Measurements from ENCODE around the gene ETV6.
A peak's percentile ranks its signal among the peaks of the same experiment; 100 is the strongest.

Gene ETV6

DNA sequence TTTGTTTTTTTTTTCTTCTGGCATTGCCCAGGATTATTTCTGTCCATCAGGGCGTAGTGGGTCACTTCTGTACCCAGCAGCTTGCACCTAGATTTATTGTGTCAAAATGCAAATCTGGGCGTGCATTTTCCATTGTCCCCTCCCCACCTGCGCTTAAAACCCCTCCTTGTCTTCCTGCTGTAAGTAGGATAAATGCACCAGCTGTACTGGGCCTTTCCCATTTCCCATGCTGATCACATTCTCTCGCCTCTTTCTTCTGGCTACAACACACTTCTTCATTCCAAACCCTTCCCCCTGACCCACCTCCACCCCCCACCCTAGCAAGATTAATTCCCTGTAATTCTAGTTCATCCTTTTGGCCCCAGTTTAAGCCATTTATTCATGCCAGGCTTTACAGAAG lies 128.0 kb downstream of the ETV6 start:
- no peak overlapping the region for H3K4me3 ChIP-seq (replicated peaks in 1 of 2; ENCODE audit: low read depth in 2 of 2, low read length in 2 of 2)
- no peak for DNase-seq (ENCODE audit: low read depth in 2 of 2)
- TF ChIP-seq, protein P1, sequence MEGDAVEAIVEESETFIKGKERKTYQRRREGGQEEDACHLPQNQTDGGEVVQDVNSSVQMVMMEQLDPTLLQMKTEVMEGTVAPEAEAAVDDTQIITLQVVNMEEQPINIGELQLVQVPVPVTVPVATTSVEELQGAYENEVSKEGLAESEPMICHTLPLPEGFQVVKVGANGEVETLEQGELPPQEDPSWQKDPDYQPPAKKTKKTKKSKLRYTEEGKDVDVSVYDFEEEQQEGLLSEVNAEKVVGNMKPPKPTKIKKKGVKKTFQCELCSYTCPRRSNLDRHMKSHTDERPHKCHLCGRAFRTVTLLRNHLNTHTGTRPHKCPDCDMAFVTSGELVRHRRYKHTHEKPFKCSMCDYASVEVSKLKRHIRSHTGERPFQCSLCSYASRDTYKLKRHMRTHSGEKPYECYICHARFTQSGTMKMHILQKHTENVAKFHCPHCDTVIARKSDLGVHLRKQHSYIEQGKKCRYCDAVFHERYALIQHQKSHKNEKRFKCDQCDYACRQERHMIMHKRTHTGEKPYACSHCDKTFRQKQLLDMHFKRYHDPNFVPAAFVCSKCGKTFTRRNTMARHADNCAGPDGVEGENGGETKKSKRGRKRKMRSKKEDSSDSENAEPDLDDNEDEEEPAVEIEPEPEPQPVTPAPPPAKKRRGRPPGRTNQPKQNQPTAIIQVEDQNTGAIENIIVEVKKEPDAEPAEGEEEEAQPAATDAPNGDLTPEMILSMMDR (IDR thresholded peaks at IDR 0.05; ENCODE audit: low read depth, low read length): no peak

DNA sequence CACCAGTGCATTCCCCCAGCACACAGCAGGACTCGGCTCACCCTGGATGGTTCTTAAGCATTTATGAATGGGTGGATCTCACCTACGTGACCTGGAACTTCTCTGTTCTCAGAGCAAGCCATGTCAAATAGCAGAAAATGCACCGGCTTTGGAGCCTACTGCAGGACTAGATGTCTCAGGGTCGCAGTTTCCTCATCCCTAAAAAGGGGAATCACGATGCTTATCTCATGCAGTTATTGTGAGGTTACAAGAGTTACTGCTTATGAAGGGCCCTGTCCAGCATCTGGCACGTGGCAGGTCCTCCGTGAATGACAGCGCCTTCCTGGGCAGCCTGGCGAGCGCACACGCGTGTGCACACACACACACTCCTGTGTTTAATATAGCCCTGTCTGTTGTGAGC lies 128.5 kb downstream of the ETV6 start:
- DNase-seq (ENCODE audit: low read depth in 2 of 2): no peak
- TF ChIP-seq, protein P1 (IDR thresholded peaks at IDR 0.05; ENCODE audit: low read depth, low read length): no peak
- no peak overlapping the region for H3K4me3 ChIP-seq (replicated peaks in 1 of 2; ENCODE audit: low read depth in 2 of 2, low read length in 2 of 2)

DNA sequence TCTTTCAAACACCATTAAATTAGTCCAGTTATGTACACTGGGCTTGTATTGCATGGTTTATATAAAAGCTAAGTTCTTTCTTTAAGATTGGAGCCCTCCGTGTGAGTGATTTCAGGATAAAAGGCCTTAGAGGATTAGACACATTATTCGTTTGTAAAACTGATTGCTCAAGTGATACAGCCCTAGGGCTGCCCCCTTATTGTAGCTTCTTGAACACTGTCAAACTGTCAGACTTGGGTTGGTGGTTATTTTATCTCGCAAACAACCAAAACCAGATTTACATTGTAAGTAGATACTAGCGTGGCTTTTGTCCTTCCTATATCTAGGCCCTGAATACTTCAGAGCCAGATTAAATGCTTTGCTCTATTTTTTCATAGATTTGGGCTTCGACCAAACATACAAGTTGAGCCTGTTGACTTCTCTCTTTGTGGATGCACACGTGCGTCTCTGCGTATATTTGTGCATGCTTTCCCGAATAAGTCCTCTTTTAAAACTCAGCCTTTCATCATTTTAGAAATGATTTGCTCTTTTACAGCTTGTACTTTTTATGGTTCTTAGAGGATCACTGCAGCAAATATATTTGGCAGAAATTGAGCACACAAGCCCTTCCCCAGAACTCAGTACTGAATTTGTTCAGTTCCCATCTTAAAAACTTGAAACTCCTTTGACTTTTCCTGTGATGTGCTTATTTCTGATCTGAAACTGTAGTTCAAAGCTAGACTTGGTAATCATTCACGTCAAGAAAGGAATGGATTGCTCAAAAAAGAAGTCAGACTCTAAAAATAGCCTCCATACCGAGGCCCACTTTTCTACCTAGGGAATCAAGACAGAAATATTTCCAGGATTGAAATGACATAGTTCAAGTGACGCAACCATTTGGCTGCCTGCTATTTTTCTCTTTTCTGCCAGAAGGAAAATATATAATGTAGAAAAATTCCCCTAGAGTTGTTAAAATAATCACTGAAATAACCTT lies 129.5 kb downstream of the ETV6 start:
- DNase-seq (ENCODE audit: low read depth in 2 of 2): peak; percentile 85 to 90
- TF ChIP-seq, protein P1 (IDR thresholded peaks at IDR 0.05; ENCODE audit: low read depth, low read length): no peak
- no peak overlapping the region for H3K4me3 ChIP-seq (replicated peaks in 1 of 2; ENCODE audit: low read depth in 2 of 2, low read length in 2 of 2)

DNA sequence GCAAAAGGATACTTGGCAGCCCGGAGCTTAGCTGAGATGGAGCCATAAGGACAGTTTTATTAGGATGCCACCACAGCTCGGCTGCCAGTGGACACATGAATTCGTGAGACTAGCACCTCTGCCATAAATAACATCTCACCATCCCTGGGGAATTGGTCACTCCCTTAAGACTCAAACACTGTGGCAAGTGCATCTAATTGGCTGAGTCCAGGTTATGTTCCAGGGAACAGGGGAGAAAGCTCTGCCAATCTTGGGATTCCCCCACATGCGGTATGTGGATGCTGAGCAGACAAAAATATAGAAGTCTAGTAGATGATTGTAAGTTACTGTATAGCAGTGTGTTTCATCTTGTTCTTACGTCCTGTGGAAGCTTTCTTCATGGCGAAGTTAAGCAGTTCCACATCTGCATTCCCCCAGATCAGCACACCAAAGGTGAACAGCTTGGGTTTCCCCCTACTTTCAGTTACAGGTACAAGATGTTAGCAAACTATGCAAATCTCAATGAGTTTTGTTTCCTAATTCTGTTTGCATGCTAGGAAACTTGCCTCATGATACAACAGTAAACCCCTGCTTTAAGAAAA lies 131.1 kb downstream of the ETV6 start:
- DNase-seq (ENCODE audit: low read depth in 2 of 2): no peak
- no peak overlapping the region for H3K4me3 ChIP-seq (replicated peaks in 1 of 2; ENCODE audit: low read depth in 2 of 2, low read length in 2 of 2)
- TF ChIP-seq, protein P1 (IDR thresholded peaks at IDR 0.05; ENCODE audit: low read depth, low read length): no peak

DNA sequence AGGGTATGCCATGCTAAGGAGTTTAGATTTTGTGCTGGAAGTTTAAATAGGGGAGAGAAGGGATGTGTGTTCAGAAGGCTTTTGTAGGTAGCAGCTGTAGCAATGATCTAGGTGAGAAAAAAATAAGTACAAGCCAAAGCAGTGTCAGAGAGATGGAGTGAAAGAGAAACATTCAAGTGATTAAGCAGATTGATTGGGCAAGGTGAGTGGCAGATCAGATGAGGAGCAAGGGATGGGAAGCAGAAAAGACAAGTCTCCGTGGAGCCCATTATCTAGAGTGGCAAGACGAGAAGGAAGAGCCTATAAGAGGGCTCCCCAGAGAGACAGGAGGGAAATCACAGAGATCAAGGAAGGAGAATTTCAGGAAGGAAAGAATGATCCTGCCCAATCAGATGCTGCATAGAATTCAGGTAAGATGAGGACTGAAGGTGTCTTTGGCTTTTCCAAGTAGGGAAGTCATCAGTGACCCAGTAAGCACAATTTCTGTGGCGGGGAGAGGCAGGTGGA lies 133.5 kb downstream of the ETV6 start:
- DNase-seq (ENCODE audit: low read depth in 2 of 2): no peak
- H3K4me3 ChIP-seq (replicated peaks in 1 of 2; ENCODE audit: low read depth in 2 of 2, low read length in 2 of 2): no peak overlapping the region
- TF ChIP-seq, protein P1 (IDR thresholded peaks at IDR 0.05; ENCODE audit: low read depth, low read length): no peak

DNA sequence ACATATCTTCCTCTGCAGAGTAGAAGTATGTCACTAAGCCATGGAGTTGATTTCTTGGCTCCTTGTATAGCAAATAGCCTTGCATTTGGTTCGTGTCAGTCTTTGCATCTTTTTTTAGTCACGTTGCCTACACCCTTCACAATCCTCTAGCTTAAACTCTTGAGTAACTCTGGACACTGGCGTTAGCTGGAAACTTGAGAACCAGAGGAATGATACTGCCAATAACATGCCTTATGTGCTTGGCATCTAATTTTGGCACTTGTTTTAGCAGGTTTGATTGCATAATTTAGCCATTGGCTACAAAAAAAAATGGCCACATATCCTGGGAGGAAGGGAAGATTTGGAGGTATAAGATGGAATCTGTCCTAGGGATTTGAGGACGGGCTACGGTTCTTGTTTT lies 136.2 kb downstream of the ETV6 start:
- peak; percentile 22 to 83 for DNase-seq (ENCODE audit: low read depth in 2 of 2)
- TF ChIP-seq, protein P1 (IDR thresholded peaks at IDR 0.05; ENCODE audit: low read depth, low read length): no peak
- no peak overlapping the region for H3K4me3 ChIP-seq (replicated peaks in 1 of 2; ENCODE audit: low read depth in 2 of 2, low read length in 2 of 2)

Measured in cardiac fibroblast (primary cell).